GM21367 (cell line): Measurements from ENCODE around the gene GRK5.

Experiments used
- ATAC-seq: cut with Tn5 transposase; IDR thresholded peaks from one replicate; pipeline ENCODE4 v1.9.1; 2021; ENCODE audit not compliant: unreplicated experiment

GRK5 gene

DNA sequence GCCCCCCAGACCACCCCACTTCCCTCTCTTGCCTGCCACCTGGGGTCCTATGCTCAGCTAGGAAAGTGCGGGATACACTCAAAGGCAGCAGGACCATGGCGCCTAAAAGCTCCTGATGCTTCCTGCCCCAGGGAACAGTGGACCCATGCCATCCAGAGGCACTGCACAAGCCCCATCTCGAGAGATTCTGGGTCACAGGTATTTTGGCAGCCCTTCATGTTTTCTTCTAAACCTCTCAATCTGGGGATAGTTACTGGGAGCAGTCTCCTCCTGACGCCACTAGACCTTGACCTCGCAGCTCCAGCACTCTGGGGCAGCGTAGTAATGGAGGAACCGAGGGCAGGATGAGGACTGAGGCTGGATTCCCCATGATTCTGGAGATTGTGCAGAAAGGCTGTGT is 107.1 kb downstream of the GRK5 start:
- no peak for ATAC-seq

- peak; percentile 48 for ATAC-seq
Measured at GRCh38 chr10:119315128-119316001, 108.0 kb downstream of the GRK5 start.

DNA sequence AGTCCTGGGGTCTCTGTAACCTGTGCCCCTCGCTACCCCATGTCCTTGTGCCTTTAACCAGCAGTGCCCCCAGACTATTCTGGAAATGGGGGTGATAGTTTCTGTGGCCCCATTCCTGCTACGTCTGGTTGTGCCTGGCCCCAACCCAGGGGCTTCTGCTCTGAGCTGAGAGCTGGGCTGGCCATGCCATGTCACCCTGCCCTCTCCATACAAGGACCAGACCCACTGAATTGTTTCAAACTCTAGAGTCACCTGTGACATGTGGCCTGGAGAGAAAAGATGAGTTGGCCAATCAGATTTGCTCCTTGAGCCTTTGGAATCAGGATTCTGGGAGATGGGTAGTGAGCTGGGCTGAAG is 108.6 kb downstream of the GRK5 start:
- no peak for ATAC-seq

GRCh38 chr10:119316729-119317097 is 109.3 kb downstream of the GRK5 start:
- no peak for ATAC-seq

- ATAC-seq = no peak
Measured at GRCh38 chr10:119318411-119319160, 111.2 kb downstream of the GRK5 start.

- no peak for ATAC-seq
Measured at GRCh38 chr10:119319161-119319919, 112.0 kb downstream of the GRK5 start.

- no peak for ATAC-seq
Measured at GRCh38 chr10:119319920-119320258, 112.5 kb downstream of the GRK5 start.

- no peak for ATAC-seq
Measured at GRCh38 chr10:119320981-119321380, 113.6 kb downstream of the GRK5 start.

GRCh38 chr10:119323085-119324016 is 116.0 kb downstream of the GRK5 start:
- no peak for ATAC-seq

GRCh38 chr10:119325131-119325530 is 117.8 kb downstream of the GRK5 start:
- no peak for ATAC-seq

DNA sequence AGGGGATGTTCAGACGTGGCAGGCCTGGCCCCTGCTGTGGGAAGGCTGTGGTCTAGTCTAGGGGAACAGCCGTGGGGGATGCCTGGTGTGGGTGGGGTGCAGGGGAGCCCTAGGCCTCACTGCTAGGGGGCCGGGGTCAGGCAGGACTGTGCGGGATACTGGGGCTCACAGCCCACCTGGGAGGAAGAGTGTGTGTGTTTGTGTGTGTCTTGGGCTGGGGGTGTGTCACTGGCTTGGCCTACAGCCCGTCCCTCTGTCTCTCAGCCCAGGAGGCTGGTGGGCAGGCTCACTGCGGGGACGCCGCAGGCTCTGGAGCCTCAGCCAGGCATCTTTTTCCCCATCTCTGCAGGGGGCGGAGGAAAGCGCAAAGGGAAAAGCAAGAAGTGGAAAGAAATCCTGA is 118.8 kb downstream of the GRK5 start:
- no peak for ATAC-seq

- ATAC-seq = no peak
Measured at GRCh38 chr10:119327096-119327745, 119.8 kb downstream of the GRK5 start.

- ATAC-seq = no peak
Measured at GRCh38 chr10:119328223-119328622, 120.9 kb downstream of the GRK5 start.

- ATAC-seq = no peak
Measured at GRCh38 chr10:119330342-119330741, 123.0 kb downstream of the GRK5 start.

DNA sequence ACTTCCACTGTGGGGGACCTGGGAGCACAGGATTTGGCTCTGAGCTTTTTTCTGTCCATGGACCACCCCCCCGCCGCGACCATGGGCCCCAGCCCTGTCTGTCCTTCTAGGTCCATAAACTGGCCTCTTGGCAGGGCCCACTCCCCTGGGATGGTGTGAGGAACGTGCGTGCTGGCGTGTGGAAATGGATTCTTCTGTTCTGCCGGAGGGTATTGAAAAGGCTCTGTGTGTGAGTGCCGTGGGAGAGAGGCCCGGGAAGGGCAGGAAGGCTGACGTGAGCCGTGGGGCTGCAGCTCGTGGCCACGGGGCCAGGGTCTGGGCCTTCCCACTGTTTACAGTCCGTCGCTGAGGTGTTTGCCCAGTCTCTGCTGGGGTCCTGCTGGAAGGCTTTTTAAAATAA is 123.7 kb downstream of the GRK5 start:
- ATAC-seq = no peak

DNA sequence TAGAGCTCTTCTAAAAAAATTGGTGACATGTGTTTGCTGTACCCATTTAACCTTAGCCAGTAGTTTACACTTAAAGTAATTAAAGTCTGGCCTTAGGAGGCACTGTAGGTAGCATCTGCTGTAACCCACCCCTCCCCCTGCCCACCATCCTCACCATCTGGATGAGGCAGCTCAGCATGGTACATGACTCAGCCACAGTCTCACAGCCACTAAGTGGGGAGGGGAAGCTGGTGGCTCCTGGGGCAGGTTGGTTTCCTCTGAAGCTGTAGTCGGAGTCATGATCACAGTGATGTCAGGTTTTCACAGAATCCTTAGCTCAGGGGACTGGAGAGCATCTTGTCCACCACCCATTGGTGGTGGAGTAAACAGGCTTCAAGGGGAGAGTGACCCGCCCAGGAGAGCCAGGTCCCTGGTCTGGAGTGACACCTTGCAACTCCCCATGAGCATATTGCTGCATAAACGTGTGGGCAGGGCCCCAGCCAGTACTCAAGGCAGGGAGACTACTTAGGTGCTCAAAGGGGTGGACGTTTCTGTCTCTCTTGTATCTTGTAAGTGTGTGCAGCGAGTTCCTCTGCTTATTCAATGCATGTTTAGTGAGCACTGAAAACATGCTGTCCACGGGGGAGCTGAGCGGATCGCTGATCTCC is 125.9 kb downstream of the GRK5 start:
- no peak for ATAC-seq

GRCh38 chr10:119335671-119336353 is 128.4 kb downstream of the GRK5 start:
- ATAC-seq = no peak

GRCh38 chr10:119336599-119336998 is 129.2 kb downstream of the GRK5 start:
- no peak for ATAC-seq

GRCh38 chr10:119337223-119337622 is 129.9 kb downstream of the GRK5 start:
- no peak for ATAC-seq
